Mesenchymal stem cell (in vitro differentiated cells and primary cell): Measurements from ENCODE around the gene TIMM44.

Source experiments
- DNase-seq: peaks from one replicate; pipeline ENCODE4 v3.0.0-alpha.2; 2013
- H2AFZ ChIP-seq: one replicate; pipeline ENCODE4 v1.6.1; 2013; ENCODE audit warnings: low read depth, mild to moderate bottlenecking, control low read depth, inconsistent platforms, low read length, moderate library complexity
- H2AK5ac ChIP-seq: 2 replicates; pipeline ENCODE4 v1.6.1; 2013; ENCODE audit warnings: low read length, moderate library complexity, mild to moderate bottlenecking, inconsistent platforms; ENCODE audit not compliant: severe bottlenecking
- H2BK120ac ChIP-seq: one replicate; pipeline ENCODE4 v1.6.1; 2013; ENCODE audit warnings: low read depth, mild to moderate bottlenecking, inconsistent platforms, low read length, moderate library complexity
- H2BK12ac ChIP-seq, 2 experiments: one replicate each; pipeline ENCODE4 v1.6.1; 2013; ENCODE audit warnings: inconsistent platforms in 2 of 2, low read length in 2 of 2, mild to moderate bottlenecking in 2 of 2, moderate library complexity in 2 of 2, control low read depth in 1 of 2
- H2BK15ac ChIP-seq: one replicate; pipeline ENCODE4 v1.6.1; 2013; ENCODE audit warnings: mild to moderate bottlenecking, low read depth, inconsistent platforms; ENCODE audit not compliant: poor library complexity, severe bottlenecking
- H2BK5ac ChIP-seq: 2 replicates; pipeline ENCODE4 v1.6.1; 2013; ENCODE audit warnings: low read depth, mild to moderate bottlenecking, low read length, control low read depth, inconsistent platforms; ENCODE audit not compliant: poor library complexity, severe bottlenecking
- H3K14ac ChIP-seq, 2 experiments: one replicate each; pipeline ENCODE4 v1.6.1; 2013; ENCODE audit warnings: inconsistent platforms in 2 of 2, low read length in 2 of 2, control low read depth in 1 of 2, mild to moderate bottlenecking in 1 of 2, moderate library complexity in 1 of 2
- H3K18ac ChIP-seq, 2 experiments: one replicate each; pipeline ENCODE4 v1.6.1; 2013; ENCODE audit warnings: inconsistent platforms in 2 of 2, low read length in 2 of 2, control low read depth in 1 of 2, low read depth in 1 of 2, mild to moderate bottlenecking in 1 of 2
- H3K23ac ChIP-seq, 2 experiments: one replicate each; pipeline ENCODE4 v1.6.1; 2013; ENCODE audit warnings: inconsistent platforms in 2 of 2, low read length in 2 of 2, mild to moderate bottlenecking in 2 of 2, moderate library complexity in 2 of 2, control low read depth in 1 of 2
- H3K27ac ChIP-seq: 2 replicates; pipeline ENCODE4 v1.5.1; 2013; ENCODE audit warnings: mild to moderate bottlenecking, moderate library complexity, low read length, control low read depth, inconsistent platforms; ENCODE audit not compliant: poor library complexity, severe bottlenecking
- H3K27me3 ChIP-seq, 2 experiments: 2 replicates each; pipeline versions ENCODE4 v1.6.1 to v1.7.0; 2013; ENCODE audit warnings: low read length in 2 of 2, mild to moderate bottlenecking in 2 of 2, moderate library complexity in 2 of 2, control low read depth in 1 of 2, inconsistent platforms in 1 of 2; ENCODE audit not compliant: control insufficient read depth in 1 of 2, insufficient read depth in 1 of 2
- H3K36me3 ChIP-seq, 2 experiments: 2 replicates each; pipeline versions ENCODE4 v1.6.1 to v1.7.0; 2013; ENCODE audit warnings: low read length in 2 of 2, control low read depth in 1 of 2, inconsistent platforms in 1 of 2, low read depth in 1 of 2, mild to moderate bottlenecking in 1 of 2; ENCODE audit not compliant: insufficient read depth in 2 of 2, control insufficient read depth in 1 of 2
- H3K4ac ChIP-seq, 2 experiments: one replicate each; pipeline ENCODE4 v1.6.1; 2013; ENCODE audit warnings: inconsistent platforms in 2 of 2, low read length in 2 of 2, mild to moderate bottlenecking in 2 of 2, moderate library complexity in 2 of 2, control low read depth in 1 of 2, low read depth in 1 of 2
- H3K4me1 ChIP-seq: 2 replicates; pipeline ENCODE4 v1.6.1; 2013; ENCODE audit warnings: low read depth, low read length, control low read depth; ENCODE audit not compliant: control insufficient read depth, insufficient read depth
- H3K4me2 ChIP-seq: 2 replicates; pipeline ENCODE4 v1.6.1; 2013; ENCODE audit warnings: low read length, mild to moderate bottlenecking, inconsistent platforms; ENCODE audit not compliant: poor library complexity, severe bottlenecking
- H3K4me3 ChIP-seq, 2 experiments: 2 replicates each; pipeline versions ENCODE4 v1.5.1 to v1.7.0; 2013; ENCODE audit warnings: low read length in 2 of 2, mild to moderate bottlenecking in 2 of 2, control low read depth in 1 of 2, low read depth in 1 of 2; ENCODE audit not compliant: insufficient read depth in 1 of 2
- H3K79me1 ChIP-seq: replicated peaks from 2 replicates; pipeline ENCODE4 v1.6.1; 2013; ENCODE audit warnings: mild to moderate bottlenecking, control low read depth, low read length, inconsistent platforms; ENCODE audit not compliant: poor library complexity, severe bottlenecking
- H3K9ac ChIP-seq: 2 replicates; pipeline ENCODE4 v1.7.0; 2013; ENCODE audit warnings: mild to moderate bottlenecking, low read length, moderate library complexity
- H3K9me3 ChIP-seq: 2 replicates; pipeline ENCODE4 v1.7.0; 2013; ENCODE audit warnings: mild to moderate bottlenecking, low read length; ENCODE audit not compliant: control insufficient read depth
- H4K8ac ChIP-seq: one replicate; pipeline ENCODE4 v1.6.1; 2013; ENCODE audit warnings: inconsistent platforms, mild to moderate bottlenecking, low read length, moderate library complexity
- H4K91ac ChIP-seq: one replicate; pipeline ENCODE4 v1.6.1; 2013; ENCODE audit warnings: mild to moderate bottlenecking, low read length, inconsistent platforms
- WGBS: methylation state at CpG from one replicate; pipeline ENCODE4 v1.1.7; 2013; ENCODE audit warnings: mixed read lengths; 5-methylcytosine and 5-hydroxymethylcytosine counted together

The TIMM44 gene

GRCh38 chr19:7977021-7977722 lies 33.7 kb upstream of the TIMM44 start:
- H2AK5ac ChIP-seq: no peak overlapping the region
- H2BK15ac ChIP-seq: no peak overlapping the region
- no peak overlapping the region for H3K23ac ChIP-seq
- peaks cover 72% of the 10 kb centered on the region for H3K79me1 ChIP-seq
- H3K9ac ChIP-seq: no peak overlapping the region
- no peak overlapping the region for H4K91ac ChIP-seq
- H2AFZ ChIP-seq: no peak overlapping the region
- H3K36me3 ChIP-seq: peaks cover 73 to 91% of the 10 kb centered on the region in 2 experiments
- no peak overlapping the region for H4K8ac ChIP-seq
- H2BK12ac ChIP-seq: no peak overlapping the region
- H3K14ac ChIP-seq: no peak overlapping the region
- H3K4ac ChIP-seq: no peak overlapping the region
- H3K27me3 ChIP-seq: no peaks in the 10 kb centered on the region
- no peak overlapping the region for H3K4me2 ChIP-seq
- 97% methylated on average over 15 of the region's 15 CpGs for WGBS
- peaks cover 22% of the 10 kb centered on the region for H3K4me1 ChIP-seq
- DNase-seq: no peak
- H2BK120ac ChIP-seq: no peak overlapping the region
- H3K9me3 ChIP-seq: no peaks in the 10 kb centered on the region
- H3K27ac ChIP-seq: no peak overlapping the region
- H3K4me3 ChIP-seq: no peak overlapping the region
- H3K18ac ChIP-seq: no peak overlapping the region
- no peak overlapping the region for H2BK5ac ChIP-seq

GRCh38 chr19:7976461-7976860 lies 33.0 kb upstream of the TIMM44 start:
- no peak overlapping the region for H3K23ac ChIP-seq
- no peak overlapping the region for H3K14ac ChIP-seq
- H2BK5ac ChIP-seq: no peak overlapping the region
- no peak overlapping the region for H3K4ac ChIP-seq
- H3K4me2 ChIP-seq: no peak overlapping the region
- no peak overlapping the region for H3K4me3 ChIP-seq
- H4K91ac ChIP-seq: no peak overlapping the region
- no peak overlapping the region for H3K27ac ChIP-seq
- H2AFZ ChIP-seq: no peak overlapping the region
- no peaks in the 10 kb centered on the region for H3K27me3 ChIP-seq
- no peaks in the 10 kb centered on the region for H3K9me3 ChIP-seq
- DNase-seq: no peak
- peaks cover 77 to 91% of the 10 kb centered on the region in 2 experiments for H3K36me3 ChIP-seq
- H3K18ac ChIP-seq: no peak overlapping the region
- no peak overlapping the region for H2BK120ac ChIP-seq
- H2BK12ac ChIP-seq: no peak overlapping the region
- no peak overlapping the region for H2AK5ac ChIP-seq
- H3K79me1 ChIP-seq: peaks cover 70% of the 10 kb centered on the region
- H3K9ac ChIP-seq: no peak overlapping the region
- 100% methylated on average over 1 of the region's 4 CpGs for WGBS
- H3K4me1 ChIP-seq: peaks cover 17% of the 10 kb centered on the region
- H4K8ac ChIP-seq: no peak overlapping the region
- H2BK15ac ChIP-seq: no peak overlapping the region

GRCh38 chr19:7975037-7975436 lies 31.6 kb upstream of the TIMM44 start:
- H3K27me3 ChIP-seq: no peaks in the 10 kb centered on the region

GRCh38 chr19:7973883-7974282 lies 30.4 kb upstream of the TIMM44 start:
- Histone ChIP-seq H3K23ac (no peak overlapping the region), H3K18ac (no peak overlapping the region), H3K4me2 (no peak overlapping the region), H2AK5ac (no peak overlapping the region), H3K9ac (no peak overlapping the region), H3K79me1 (peaks cover 68% of the 10 kb centered on the region), H3K36me3 (peaks cover 68 to 86% of the 10 kb centered on the region in 2 experiments), H4K91ac (no peak overlapping the region), H3K4ac (no peak overlapping the region), H2AFZ (no peak overlapping the region), H3K27ac (no peak overlapping the region), H2BK120ac (no peak overlapping the region), H2BK5ac (no peak overlapping the region), H3K9me3 (no peaks in the 10 kb centered on the region), H2BK15ac (no peak overlapping the region), H3K14ac (peak overlapping the region in 1 of 2 experiments; percentile 12), H3K4me3 (no peak overlapping the region), H2BK12ac (no peak overlapping the region), H4K8ac (no peak overlapping the region), H3K27me3 (no peaks in the 10 kb centered on the region), H3K4me1 (peaks cover 14% of the 10 kb centered on the region)
- WGBS: 95% methylated on average over 12 of the region's 12 CpGs
- no peak for DNase-seq

More at GRCh38 chr19:7975037-7975436, 31.6 kb upstream of the TIMM44 start:
- H3K9me3 ChIP-seq: no peaks in the 10 kb centered on the region
- peaks cover 70% of the 10 kb centered on the region for H3K79me1 ChIP-seq
- no peak overlapping the region for H2BK15ac ChIP-seq
- H2AK5ac ChIP-seq: no peak overlapping the region
- DNase-seq: no peak
- no peak overlapping the region for H3K4ac ChIP-seq
- 92% methylated on average over 7 of the region's 7 CpGs for WGBS
- H3K27ac ChIP-seq: no peak overlapping the region
- no peak overlapping the region for H2BK5ac ChIP-seq
- H2BK120ac ChIP-seq: no peak overlapping the region
- H3K36me3 ChIP-seq: peaks cover 71 to 90% of the 10 kb centered on the region in 2 experiments
- H3K4me3 ChIP-seq: no peak overlapping the region
- H3K14ac ChIP-seq: no peak overlapping the region
- H3K9ac ChIP-seq: no peak overlapping the region
- H2BK12ac ChIP-seq: no peak overlapping the region
- no peak overlapping the region for H4K91ac ChIP-seq
- H3K4me2 ChIP-seq: no peak overlapping the region
- no peak overlapping the region for H2AFZ ChIP-seq
- H4K8ac ChIP-seq: no peak overlapping the region
- H3K4me1 ChIP-seq: peaks cover 17% of the 10 kb centered on the region
- H3K18ac ChIP-seq: no peak overlapping the region
- H3K23ac ChIP-seq: no peak overlapping the region
